HG03159 (cell line): ENCODE data around the gene TMEM41A.
"Not testable (repeated sequence)": the region's sequence is repeated elsewhere in the genome, so short reads cannot be mapped to it uniquely, and the experiment has no call there.

ENCODE experiments used
- ATAC-seq: cut with Tn5 transposase; IDR thresholded peaks from one replicate; pipeline ENCODE4 v1.9.1; 2021; ENCODE audit warnings: mild to moderate bottlenecking, moderate library complexity; ENCODE audit not compliant: unreplicated experiment

TMEM41A gene

DNA sequence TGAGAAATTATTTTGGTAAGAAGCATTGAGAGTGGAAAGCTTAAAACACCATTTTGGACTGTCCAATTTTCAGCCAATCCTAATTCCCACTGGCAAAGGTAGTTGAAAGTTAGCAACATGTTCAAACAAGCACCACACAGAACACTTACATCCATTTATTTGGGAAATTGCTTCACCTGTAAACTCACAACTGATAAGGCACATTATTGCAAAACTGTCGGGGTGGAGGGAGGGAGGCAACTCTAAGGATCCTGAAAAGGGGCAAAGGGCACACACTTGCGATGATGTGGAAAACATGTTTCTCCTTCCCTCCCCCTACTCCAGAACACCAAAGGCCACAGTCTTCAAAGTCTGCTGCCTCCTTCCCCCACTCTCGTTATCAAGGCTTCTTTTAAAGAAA, 9.4 kb downstream of the TMEM41A start:
- ATAC-seq: no peak

DNA sequence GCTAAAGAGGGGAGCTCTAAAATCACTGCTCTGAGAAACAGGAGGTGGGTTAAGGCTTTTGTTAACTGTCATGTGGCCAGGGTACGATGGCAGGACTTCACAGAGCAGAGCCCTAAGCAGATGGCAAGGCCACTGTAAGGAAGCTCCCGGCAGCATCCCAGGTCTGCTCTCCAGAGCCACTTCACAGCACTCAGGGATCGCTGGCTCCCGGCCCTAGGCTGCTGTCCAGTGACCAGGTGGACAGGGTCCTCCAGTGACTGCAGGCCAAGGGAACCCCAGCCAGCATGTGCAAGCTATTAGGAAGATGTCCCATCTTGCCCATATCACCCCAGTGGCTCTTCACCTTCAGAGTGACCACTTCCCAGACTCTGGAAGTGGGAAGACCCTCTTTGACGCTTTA, 10.4 kb downstream of the TMEM41A start:
- no peak for ATAC-seq

GRCh38 chr3:185486394-185486793, 12.4 kb downstream of the TMEM41A start:
- ATAC-seq: no peak

DNA sequence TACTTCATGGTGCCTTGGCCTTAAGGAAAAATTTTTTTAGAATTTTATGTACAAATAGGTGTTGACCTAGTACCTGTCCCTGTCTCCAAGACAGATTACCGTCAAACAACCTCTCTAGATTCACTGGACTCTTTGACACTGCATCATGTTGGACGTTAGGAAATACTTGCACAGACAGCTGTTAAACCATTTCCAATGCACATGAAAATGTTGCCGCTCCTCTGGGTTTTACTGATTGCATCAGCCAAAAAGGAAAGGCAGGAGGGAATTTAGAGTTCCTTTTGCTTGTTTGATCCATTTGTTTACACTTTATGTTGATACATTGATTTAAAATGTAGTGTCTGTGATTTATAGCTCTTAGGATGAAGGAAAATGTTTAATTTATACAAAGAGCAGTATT, 14.5 kb downstream of the TMEM41A start:
- no peak for ATAC-seq

DNA sequence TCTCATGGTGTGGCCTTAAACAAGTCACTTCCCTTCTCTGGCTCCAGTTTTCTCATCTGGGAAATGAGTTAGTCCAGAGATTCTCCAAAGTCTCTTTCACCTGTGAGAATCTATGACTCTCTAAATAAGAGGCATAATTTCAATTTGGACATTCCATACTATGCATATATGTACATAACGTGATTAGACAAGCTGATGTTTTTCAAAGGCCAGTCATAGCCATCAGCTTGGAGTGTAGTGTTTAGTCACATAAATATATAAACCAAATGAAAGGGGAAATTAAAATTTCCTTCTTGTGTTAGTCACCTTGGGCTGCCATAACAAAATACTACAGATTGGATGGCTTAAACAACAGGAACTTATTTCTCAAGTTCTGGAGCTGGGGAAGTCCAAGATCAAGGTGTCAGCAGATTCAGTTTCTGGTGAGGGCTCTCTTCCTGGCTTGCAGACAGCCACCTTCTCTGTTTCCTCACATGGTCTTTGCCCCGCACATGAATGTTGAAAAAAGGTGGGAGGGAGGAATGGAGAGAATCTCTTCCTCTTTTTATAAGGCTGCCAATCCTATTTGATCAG, 19.4 kb downstream of the TMEM41A start:
- ATAC-seq: no peak

DNA sequence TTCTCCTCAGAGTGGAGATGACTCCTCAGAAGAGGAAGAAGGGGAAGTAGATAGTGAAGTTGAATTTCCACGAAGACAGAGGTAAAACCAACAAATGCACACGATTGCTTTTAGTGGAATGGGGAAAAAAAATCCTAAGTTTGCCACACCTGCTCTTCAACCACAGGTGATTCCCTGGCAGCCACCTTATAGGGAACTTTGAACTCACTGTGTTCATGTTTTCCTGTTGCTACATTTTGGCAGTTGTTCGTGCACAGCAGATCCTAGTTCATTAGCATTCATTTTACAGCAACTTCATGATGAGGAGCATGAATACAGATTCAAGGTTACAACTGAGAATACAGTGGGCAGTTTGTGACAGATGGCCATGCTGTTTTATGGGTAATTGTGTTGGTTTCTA, 21.5 kb downstream of the TMEM41A start:
- no peak for ATAC-seq

DNA sequence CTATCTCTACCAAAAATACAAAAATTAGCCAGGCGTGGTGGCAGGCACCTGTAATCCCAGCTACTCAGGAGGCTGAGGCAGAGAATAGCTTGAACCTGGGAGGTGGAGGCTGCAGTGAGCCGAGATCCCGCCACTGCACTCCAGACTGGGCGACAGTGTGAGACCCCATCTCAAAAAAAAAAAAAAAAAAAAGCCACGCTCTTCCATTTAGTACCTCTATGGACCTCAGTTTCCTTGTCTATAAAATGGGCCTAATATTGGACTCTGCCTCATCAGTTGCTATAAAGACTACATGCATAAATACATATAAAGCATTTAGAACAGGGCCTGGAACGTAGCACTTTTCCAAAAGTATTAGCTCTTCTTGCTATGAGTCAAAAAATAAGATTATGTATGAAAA, 23.9 kb downstream of the TMEM41A start:
- not testable (repeated sequence) for ATAC-seq

GRCh38 chr3:185473290-185473815, 25.5 kb downstream of the TMEM41A start:
- ATAC-seq: no peak

DNA sequence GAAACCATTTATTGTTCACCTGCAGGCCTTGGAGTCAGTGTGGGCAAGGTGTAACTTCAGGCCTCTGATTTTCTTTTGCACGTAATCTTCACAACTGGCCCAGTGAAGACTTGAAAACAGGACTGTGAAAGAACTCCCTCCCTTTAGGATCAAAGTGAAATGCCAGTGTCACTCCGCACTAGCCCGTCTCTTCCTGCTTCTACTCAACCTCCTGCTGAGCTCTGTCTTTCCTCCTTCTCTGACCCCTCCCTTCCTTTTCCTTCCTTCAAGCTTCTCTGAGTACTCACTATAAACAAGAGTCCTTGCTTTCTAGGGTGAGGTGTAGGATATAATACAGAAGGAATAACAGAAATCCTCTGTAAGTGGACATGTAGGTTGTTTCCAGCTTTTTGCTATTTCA, 28.5 kb downstream of the TMEM41A start:
- ATAC-seq: no peak

DNA sequence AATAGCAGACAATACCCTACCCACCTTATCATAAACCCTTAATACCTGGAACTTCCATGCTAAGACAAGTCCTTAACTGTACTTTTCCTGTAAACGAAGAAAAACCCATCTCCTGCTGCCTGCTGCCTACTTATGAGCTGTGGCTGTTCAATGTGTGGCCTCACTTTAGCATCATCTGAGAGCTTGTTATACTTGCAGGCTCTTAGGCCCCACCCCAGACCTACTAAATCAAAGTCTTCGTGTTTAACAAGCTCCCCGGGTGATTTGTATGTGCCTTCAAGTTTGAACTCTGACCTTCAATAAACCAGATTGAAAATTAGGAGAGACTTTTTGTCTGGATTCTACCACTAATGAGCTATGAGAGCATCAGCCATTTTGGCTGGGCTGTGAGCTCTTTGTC, 29.3 kb downstream of the TMEM41A start:
- ATAC-seq: no peak

- not testable (repeated sequence) for ATAC-seq
Measured at GRCh38 chr3:185466123-185466522, 32.7 kb downstream of the TMEM41A start.

- ATAC-seq: no peak
Measured at GRCh38 chr3:185465471-185465870, 33.4 kb downstream of the TMEM41A start.

- ATAC-seq: no peak
Measured at GRCh38 chr3:185460719-185461350, 38.0 kb downstream of the TMEM41A start.

GRCh38 chr3:185460309-185460708, 38.5 kb downstream of the TMEM41A start:
- ATAC-seq: no peak

GRCh38 chr3:185457376-185457775, 41.5 kb downstream of the TMEM41A start:
- no peak for ATAC-seq

DNA sequence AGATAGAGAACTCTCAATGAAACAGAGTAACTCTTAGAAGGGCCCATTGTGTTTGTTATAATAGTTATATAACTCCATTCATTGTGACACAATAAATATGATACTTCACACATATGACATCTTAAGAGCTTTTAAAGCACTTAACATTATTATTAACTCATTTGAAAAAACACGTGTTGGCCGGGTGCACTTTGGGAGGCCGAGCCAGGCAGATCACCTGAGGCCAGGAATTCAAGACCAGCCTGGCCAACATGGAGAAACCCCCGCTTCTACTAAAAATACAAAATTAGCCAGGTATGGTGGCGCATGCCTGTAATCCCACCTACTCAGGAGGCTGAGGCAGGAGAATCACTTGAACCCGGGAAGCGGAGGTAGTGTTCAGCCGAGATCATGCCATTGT, 47.4 kb downstream of the TMEM41A start:
- ATAC-seq: not testable (repeated sequence)

DNA sequence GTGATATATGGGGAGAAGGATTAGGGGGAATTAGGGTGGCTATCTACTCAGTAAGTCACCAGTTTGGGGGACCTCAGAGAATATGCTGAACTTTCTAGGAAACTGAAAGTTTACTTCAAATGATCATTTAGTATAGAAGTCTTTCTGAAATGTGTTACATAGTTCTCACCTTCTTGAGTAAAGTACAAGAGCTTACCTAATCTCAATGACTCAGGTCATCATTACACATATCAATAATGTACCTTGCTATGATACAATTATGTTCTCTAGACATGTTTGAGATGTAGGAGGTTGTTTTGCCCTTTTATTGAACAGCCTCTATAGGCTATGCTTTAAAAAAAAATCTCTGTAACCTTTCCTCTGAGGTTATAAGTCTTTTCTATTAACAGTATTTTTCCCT, 50.7 kb downstream of the TMEM41A start:
- ATAC-seq: no peak

- no peak for ATAC-seq
Measured at GRCh38 chr3:185444329-185444728, 54.5 kb downstream of the TMEM41A start.

DNA sequence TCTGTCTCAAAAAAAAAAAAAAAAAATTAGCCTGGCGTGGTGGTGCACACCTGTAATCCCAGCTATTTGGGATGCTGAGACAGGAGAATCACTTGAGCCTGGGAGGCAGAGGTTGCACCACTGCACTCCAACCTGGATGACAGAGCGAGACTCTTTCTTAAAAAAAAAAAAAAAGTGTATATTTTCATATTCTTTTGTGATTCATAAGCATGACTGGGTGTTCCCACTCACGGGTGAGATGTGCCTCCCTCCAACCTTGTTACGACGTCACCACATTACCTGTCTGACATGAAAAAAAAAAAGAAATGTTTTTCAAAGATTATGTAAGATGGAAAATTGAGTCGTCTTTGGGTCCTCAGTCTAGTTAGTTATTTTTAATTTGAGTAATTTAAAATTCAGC, 56.8 kb downstream of the TMEM41A start:
- no peak for ATAC-seq

DNA sequence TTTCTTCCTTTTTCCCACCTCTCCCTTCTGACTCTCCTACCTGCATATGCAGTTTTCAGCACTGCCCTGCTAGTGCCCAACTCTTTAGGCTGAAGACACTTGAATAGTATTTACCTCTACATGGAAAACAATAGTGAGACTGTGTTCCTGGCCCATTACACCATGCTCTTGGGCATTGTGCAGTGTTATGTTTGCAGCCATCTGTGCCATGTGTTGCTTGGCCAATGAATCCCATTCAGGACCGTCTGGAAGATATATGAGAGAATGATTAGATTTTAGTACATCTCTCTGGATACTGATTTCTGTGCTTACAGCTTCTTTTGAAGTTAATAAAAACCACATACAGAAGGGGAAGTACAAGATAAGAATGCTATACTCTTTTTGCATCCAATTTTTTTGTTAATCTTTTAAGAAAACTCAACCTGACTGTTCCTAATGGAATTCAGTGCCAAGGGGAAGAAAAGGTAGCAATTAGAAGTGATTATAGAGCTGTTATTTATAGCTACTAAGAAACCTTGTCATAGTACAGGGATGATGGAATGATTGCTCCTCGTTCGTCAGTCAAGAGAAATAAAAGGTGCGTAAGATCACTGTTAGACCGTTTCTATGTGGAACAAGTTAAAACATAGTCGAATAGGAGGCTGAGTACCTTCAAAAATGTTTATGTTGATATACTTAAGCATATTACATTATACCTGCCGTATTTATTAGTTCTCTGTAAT, 58.9 kb downstream of the TMEM41A start:
- no peak for ATAC-seq
